A673 (cell line): ENCODE results near the gene P2RY12.

Source experiments
- CTCF ChIP-seq: fragments of 300-800, 200-600 bp; sonication (generic); conservative IDR thresholded peaks from 2 replicates; pipeline ENCODE4 v1.5.1; 2017; ENCODE audit warnings: low read depth, mild to moderate bottlenecking, antibody characterized with exemption, low read length, moderate library complexity, mixed read lengths
- EZH2 ChIP-seq: fragments of 200-600 bp; sonication (generic); IDR thresholded peaks from 2 replicates; pipeline ENCODE4 v1.6.1; 2017; ENCODE audit warnings: borderline replicate concordance, low read depth, mild to moderate bottlenecking, mixed read lengths, antibody characterized with exemption, low read length; ENCODE audit not compliant: poor library complexity, severe bottlenecking

GRCh38 chr3:151367448-151367847 is 17.1 kb downstream of the P2RY12 start:
- no peak for TF ChIP-seq CTCF
- TF ChIP-seq EZH2: no peak
